ENCODE measurements around the gene SRXN1. TPM values are rescaled to one million over a fixed set of nuclear protein-coding genes. Genes with fewer than 3 reads are reported as not detected.

SRXN1 gene
- total RNA-seq (1 to 10 TPM; 1.2 to 1.4 TPM), total RNA-seq (0 to 3.7 (median 0.12) reads per million in 172 experiments)
- 8.1 TPM for polyA plus RNA-seq (2013, experiment 1 of 2)
- 9.6 TPM for polyA plus RNA-seq (2013, experiment 2 of 2)

DNA sequence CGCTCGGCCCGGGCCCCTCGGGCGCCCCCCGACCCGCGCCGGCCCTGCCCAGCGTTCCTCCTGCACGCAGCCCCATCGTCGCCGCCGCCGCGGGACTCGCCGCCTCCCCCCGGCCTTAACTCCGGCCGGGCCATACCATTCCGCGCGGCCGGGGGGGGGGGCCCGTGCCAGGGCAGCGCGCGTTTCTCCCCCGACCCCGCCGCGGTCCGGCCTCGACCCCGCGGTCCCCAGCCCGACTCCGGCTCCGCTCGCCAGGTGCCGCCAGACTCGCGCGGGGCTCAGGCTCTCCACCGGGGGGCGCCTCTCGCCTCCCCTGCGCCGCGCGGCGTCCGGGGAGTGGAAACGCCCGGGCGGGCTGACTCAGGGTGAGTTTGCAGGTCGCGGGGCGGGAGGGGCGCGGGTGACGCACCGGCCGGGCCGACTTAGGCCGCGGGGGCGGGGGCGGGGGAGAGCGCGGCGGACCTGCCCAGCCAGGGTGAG lies at the start of gene SRXN1:
Gene SRXN1 (minus strand): TSS at position 91 of the 480 bp plus-strand sequence. CDS start 15 bp downstream, at position 76.
- Histone ChIP-seq H3K27me3 (ENCODE audit: control insufficient read depth in 1 of 2, insufficient read depth in 2 of 2, low read length in 2 of 2) (peaks cover 0 to 7% of the 10 kb centered on the region in 2 experiments), H3K27ac (ENCODE audit: low read depth in 1 of 2, low read length in 2 of 2) (peak within 1 kb of the TSS in 1 of 2 donors; percentile 4), H3K4me1 (ENCODE audit: insufficient read depth, low read length) (peaks cover 23% of the 10 kb centered on the region), H3K4me3 (ENCODE audit: low read length) (peak within 1 kb of the TSS; percentile 62), H3K9me3 (ENCODE audit: control insufficient read depth in 1 of 2, insufficient read depth in 1 of 2, low read length in 2 of 2) (peaks cover 0 to 3% of the 10 kb centered on the region in 2 experiments), H3K36me3 (ENCODE audit: insufficient read depth, low read length) (peaks cover 6% of the 10 kb centered on the region)
- Mint-ChIP-seq H3K27me3 (peaks cover 22% of the 10 kb centered on the region), H3K4me3 (peak within 1 kb of the TSS; percentile 86), H3K9me3 (no peaks in the 10 kb centered on the region), H3K4me1 (ENCODE audit: low read depth) (peaks cover 34% of the 10 kb centered on the region), H3K27ac (peak within 1 kb of the TSS; percentile 4), H3K36me3 (ENCODE audit: low read depth) (peaks cover 8% of the 10 kb centered on the region)
- ChIA-PET CTCF (interaction anchor here (1.0 to 3.1 kb wide), 4 partner anchors 8 to 23 kb away, joined by 3 to 10 read pairs (median 4); no protein-coding TSS in a partner anchor), POLR2A (no interaction called here)
- intact Hi-C loops (cut with DNase I, micrococcal nuclease): loop anchor here in 1 of 2 experiments (5.0 kb wide), 1 partner anchor 179 kb away; the partner anchor contains the start of gene FAM110A
- DNase-seq (peak; percentile 53 to 89 (median 71)), ATAC-seq (ENCODE audit: poor library complexity) (peak; percentile 87)
- TF ChIP-seq, protein P1, sequence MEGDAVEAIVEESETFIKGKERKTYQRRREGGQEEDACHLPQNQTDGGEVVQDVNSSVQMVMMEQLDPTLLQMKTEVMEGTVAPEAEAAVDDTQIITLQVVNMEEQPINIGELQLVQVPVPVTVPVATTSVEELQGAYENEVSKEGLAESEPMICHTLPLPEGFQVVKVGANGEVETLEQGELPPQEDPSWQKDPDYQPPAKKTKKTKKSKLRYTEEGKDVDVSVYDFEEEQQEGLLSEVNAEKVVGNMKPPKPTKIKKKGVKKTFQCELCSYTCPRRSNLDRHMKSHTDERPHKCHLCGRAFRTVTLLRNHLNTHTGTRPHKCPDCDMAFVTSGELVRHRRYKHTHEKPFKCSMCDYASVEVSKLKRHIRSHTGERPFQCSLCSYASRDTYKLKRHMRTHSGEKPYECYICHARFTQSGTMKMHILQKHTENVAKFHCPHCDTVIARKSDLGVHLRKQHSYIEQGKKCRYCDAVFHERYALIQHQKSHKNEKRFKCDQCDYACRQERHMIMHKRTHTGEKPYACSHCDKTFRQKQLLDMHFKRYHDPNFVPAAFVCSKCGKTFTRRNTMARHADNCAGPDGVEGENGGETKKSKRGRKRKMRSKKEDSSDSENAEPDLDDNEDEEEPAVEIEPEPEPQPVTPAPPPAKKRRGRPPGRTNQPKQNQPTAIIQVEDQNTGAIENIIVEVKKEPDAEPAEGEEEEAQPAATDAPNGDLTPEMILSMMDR (IDR thresholded peaks at IDR 0.05): peak; percentile 40

DNA sequence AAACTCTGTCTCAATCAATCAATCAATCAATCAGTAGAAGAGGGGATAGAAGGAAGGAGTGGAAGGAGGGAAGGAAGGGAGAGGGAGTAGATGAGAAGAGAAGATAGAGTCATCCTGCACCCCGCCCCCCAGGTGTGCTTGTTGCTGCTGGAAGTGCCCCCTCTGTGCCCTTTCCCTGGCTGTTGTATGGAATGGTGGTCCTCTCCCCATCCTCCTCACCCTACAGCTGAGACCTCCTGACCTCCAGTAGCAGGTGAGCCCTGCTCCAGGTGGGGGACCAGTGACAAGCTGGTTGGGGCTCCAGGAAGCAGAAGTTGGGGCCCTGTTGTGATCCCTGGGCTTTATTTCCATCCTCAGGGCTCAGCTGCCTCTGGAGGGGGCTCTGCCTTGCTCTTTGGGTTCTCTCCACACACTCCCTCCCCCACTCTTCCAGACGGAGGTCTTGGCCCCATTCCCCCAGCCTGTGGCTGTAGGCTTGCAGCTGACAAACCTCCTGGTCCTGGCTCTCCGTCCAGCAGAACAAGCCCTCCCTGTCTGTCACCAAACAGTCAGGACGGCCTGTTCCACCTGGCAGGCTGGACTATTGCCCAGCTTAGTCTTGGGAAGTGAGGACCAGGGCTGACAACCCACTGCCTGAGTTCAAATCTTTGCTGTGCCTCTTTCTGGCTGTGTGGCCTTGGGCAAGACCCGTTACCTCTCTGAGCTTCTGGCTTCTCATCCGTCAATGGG lies 48.6 kb upstream of the SRXN1 start:
- Mint-ChIP-seq H3K27me3 (peaks cover 19% of the 10 kb centered on the region), H3K4me1 (ENCODE audit: low read depth) (no peaks in the 10 kb centered on the region), H3K36me3 (ENCODE audit: low read depth) (no peaks in the 10 kb centered on the region), H3K4me3 (no peak overlapping the region), H3K9me3 (no peaks in the 10 kb centered on the region), H3K27ac (no peak overlapping the region)
- H3K27ac ChIP-seq (ENCODE audit: low read depth in 1 of 2, low read length in 2 of 2): no peak overlapping the region
- H3K4me1 ChIP-seq (ENCODE audit: insufficient read depth, low read length): no peaks in the 10 kb centered on the region
- H3K27me3 ChIP-seq (ENCODE audit: control insufficient read depth in 1 of 2, insufficient read depth in 2 of 2, low read length in 2 of 2): peaks cover 0 to 5% of the 10 kb centered on the region in 2 experiments
- no peak for ATAC-seq (ENCODE audit: poor library complexity)
- no peaks in the 10 kb centered on the region for H3K36me3 ChIP-seq (ENCODE audit: insufficient read depth, low read length)
- no peak overlapping the region for H3K4me3 ChIP-seq (ENCODE audit: low read length)
- intact Hi-C loops (cut with DNase I, micrococcal nuclease): no loop called here
- POLR2A ChIA-PET: no interaction called here
- no peak for DNase-seq
- peaks cover 0 to 5% of the 10 kb centered on the region in 2 experiments for H3K9me3 ChIP-seq (ENCODE audit: control insufficient read depth in 1 of 2, insufficient read depth in 1 of 2, low read length in 2 of 2)
- CTCF ChIA-PET: no interaction called here
- TF ChIP-seq, protein P1 (IDR thresholded peaks at IDR 0.05): no peak

DNA sequence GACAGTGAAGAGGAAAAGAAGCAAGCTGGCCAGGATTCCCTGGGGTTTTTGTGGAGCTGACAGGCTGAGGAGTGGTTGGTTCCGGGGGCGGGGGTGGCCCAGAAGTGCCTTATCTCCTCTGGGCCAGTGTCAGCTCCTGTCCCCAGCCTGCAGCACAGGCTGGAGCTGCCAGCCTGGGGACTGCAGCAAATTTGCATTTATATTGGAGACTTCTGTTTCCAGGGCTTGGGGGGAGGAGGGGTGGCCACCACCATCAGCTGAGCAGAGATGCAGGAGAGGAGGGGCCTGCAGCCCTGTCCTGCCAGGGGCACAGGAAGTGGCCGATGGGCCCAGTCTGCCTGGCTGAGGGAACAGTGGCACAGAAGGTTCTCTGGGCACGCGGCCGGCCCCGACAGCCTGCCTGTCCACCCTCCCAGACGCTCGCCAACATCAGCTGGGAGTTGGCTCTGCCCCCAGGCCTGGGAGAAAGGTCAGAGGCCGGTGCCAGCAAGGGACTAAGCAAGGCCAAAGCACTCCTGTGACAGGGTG lies 46.9 kb upstream of the SRXN1 start:
- Mint-ChIP-seq H3K4me1 (ENCODE audit: low read depth) (no peaks in the 10 kb centered on the region), H3K9me3 (no peaks in the 10 kb centered on the region), H3K27ac (no peak overlapping the region), H3K36me3 (ENCODE audit: low read depth) (no peaks in the 10 kb centered on the region), H3K27me3 (peaks cover 18% of the 10 kb centered on the region), H3K4me3 (no peak overlapping the region)
- H3K27ac ChIP-seq (ENCODE audit: low read depth in 1 of 2, low read length in 2 of 2): no peak overlapping the region
- no peaks in the 10 kb centered on the region for H3K36me3 ChIP-seq (ENCODE audit: insufficient read depth, low read length)
- intact Hi-C loops (cut with DNase I, micrococcal nuclease): no loop called here
- ATAC-seq (ENCODE audit: poor library complexity) (no peak), DNase-seq (no peak)
- H3K27me3 ChIP-seq (ENCODE audit: control insufficient read depth in 1 of 2, insufficient read depth in 2 of 2, low read length in 2 of 2): peaks cover 0 to 2% of the 10 kb centered on the region in 2 experiments
- ChIA-PET POLR2A (no interaction called here), CTCF (no interaction called here)
- no peaks in the 10 kb centered on the region for H3K4me1 ChIP-seq (ENCODE audit: insufficient read depth, low read length)
- TF ChIP-seq, protein P1 (IDR thresholded peaks at IDR 0.05): no peak
- H3K9me3 ChIP-seq (ENCODE audit: control insufficient read depth in 1 of 2, insufficient read depth in 1 of 2, low read length in 2 of 2): peaks cover 0 to 5% of the 10 kb centered on the region in 2 experiments
- H3K4me3 ChIP-seq (ENCODE audit: low read length): no peak overlapping the region

All from CD4-positive, alpha-beta T cell (primary cell).